Stimulated activated CD8-positive, alpha-beta memory T cell treated with anti-CD3 and anti-CD28 coated beads, Interleukin-7, amount 100 ng/mL, for 4 hours (primary cell): ENCODE measurements around the gene SNAPC1.

ENCODE experiments used
- DNase-seq, 2 donors: peaks; one replicate each; pipeline ENCODE4 v3.0.0-alpha.2; 2020; ENCODE audit warnings: low read depth in 2 of 2

The SNAPC1 gene

DNA sequence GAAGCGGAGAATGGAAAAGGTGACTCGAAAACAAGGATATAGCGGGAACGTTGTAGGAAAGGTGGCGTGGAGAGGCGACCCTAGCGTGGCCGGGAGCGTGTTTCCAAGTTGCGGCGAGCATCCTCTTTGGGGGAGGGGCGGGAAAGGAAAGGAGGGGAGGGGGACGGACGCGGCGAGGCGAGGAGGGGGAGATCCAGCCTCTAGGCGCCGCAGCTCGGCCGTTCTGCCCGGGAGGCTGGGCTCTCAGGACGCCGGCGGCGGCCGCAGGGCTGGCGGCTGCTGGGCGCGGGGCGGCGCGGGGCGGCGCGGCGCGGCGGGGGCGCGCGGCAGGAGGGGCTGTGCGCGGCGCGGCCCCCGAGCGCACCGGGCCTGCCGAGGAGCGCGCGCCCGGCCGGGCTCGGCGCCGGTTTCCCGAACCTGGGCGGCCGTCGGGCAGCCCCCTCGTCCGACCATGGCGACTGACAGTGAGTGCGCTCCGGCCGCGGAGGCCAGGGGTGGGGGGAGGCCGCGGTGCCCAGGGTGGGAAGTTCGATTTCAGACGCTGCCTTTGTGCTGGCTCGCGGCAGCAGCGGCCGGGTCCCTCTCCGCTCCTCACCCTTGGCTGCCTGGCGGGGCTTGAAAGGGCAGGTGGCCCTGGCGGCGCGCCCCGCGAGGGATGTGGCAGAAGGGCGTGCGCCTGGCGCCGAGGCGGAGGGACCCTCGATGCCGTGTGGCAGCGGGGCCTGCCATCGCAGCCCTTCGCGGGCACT, 50.3 kb downstream of the SNAPC1 start, which contains the start of gene SYT16:
Gene SYT16 (plus strand): TSS at position 357 of the 749 bp plus-strand sequence.
- DNase-seq = no peak

DNA sequence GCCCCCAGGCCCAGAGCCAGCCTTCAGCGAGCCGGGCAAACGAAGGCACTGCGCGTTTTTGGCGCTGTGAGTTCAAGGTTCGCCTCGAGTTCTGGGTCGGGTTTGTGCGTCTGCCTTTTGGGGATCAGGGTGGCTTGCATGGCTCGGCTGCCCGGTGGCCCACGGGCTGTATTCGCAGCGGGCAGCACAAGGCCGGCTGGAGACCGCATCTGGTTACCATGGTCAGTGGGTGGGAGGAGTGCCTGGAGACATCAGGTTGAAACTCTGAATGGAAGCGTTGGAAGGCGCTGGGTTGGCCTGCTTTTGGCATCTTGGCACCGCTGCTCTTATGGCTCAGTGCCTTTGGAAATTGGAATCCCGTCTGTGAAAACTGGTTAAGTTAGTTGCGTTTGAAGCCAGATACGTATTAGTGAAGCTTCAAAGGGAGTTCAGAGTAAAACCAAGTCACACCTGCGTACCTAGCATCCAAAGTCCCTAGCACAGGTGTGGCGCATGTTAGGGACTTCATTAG, 50.9 kb downstream of the SNAPC1 start:
- DNase-seq = no peak

DNA sequence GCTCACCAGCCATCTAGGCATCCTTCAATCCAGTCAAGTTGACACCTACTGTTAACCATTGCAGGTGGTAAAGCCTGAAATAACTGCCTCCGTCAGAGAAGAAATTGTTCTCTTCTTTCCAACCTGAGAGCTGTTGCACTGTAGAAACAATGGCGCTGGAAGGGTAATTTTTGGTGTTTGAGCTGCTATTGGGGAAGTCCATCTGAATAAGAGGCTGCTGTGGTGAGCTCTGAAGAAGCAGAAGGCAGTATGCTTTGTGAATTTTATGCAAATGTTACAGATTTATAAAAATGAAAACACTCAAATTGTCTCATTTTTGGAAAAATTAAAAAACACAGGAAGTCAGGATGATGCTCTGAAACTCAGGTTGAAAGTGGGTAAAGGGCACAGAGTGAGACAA, 60.2 kb downstream of the SNAPC1 start:
- no peak for DNase-seq

DNA sequence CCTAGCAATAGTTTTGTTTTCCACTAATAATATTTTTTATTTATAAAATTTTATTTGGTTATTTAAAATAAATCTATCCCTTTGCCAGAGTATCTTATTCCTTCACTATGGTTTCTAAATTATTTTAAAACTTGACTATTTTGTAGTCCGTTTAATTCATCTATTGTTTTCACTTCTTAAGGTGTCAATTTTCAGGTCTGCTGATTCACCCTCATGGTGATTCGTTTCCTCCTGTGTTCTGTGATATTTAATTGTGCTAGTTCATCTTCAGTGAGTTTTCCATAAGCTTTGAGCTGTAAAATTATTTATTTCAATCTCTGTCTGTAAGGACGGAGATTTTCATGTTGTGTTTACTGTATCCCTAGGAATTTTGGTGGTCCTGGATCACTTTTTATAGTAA, 70.6 kb downstream of the SNAPC1 start:
- no peak for DNase-seq

DNA sequence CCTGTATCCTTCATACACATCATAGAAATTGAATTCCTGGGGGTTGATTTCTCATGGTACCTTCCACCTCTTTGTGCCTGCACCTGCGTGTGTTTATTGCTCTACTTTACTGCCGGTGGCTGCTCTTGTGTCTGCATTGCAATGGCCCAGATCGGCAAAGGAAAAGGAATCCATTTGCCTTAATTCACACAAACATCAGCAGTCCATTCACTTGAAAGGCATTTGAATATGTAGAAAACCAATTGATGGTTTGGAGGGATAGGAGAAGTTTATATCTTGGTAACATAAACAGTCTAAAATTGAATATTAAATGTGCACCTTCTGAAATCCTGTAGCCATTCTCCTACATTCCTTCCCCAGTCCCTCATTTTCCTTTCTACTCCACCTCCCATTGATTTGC, 74.0 kb downstream of the SNAPC1 start:
- no peak for DNase-seq

DNA sequence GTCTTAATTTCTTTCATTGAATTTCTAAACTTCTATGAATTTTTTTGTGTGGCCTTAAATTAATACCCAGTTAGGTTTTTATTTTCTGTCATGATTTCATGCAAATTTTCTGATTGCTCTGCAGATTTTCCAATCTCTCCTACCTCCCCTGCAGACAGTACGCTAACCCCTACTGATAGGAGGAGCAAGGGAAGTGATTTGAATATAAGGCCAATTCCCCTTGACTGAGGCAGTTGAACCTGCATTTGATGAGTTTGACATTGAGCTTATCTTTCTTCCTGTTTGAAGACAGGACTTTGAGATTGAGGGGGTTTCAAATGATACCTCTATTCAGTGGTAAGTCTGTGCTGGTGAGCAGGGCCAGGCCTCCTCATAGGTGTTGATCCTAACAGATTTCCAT, 74.6 kb downstream of the SNAPC1 start:
- DNase-seq = no peak

DNA sequence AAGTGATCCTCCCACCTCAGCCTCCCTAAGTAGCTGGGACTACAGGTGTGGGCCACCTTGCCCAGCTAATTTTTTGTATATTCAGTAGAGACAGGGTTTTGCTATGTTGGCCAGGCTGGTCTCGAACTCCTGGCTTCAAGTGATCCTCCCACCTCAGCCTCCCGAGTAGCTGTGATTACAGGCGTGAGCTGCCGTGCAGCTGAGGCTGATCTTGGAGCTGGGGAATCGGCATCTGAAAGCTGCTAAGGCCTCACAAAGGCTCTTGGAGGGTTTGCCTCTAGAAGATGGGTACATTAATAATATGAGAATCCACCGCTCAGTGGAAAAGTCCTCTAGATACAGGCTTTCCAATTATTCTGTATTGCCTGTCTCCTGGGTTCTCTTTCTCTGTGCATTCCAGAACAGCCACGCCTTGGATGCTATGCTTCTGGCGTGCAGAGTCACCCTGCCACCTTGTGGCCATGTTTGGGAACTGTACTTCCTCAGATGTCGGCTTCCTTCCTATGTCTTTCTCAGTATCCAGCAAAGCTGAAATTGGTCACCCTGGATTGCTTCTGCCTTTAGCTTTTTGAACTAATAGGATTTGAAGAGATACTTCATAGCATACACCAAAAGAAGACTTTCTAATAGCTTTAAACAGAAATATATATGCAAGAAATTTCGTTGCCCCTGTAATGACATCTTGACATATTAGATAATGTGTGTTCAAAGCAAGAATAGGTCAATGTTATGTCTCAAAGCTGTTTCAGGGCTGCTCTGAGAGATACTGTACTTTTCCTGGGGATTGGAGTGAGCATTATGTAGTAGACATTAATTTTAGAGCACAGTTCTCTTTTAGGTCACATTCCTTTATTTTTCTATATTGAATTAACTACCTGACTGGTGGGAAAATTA, 75.4 kb downstream of the SNAPC1 start:
- peak; percentile 51 for DNase-seq

DNA sequence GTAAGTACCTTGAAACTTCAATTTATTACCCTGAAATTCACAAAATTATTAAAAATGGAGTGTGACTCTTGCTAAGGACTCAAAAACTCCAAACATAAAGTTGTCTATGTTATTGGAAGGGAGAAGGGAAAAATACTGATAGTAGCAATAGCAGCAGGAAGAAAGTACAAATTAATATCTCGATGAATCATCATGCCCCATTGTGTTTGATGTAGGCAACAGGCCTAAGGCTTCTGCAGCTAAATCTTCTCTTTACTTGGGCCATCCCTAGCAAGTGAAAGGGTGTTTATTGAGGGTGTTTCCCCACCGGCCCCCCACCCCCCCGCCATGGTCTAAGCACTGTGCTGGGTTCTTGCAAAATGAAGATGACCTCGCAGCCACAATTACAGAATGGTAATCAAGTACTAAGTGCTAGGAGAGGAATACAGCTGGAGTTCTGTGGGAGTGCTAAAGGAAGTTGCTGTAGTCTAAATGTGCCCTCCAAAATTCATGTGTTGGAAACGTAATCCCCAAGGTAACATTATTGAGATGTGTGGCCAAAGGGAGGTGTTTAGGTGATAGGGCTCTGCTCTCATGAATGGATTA, 76.5 kb downstream of the SNAPC1 start:
- DNase-seq = no peak

DNA sequence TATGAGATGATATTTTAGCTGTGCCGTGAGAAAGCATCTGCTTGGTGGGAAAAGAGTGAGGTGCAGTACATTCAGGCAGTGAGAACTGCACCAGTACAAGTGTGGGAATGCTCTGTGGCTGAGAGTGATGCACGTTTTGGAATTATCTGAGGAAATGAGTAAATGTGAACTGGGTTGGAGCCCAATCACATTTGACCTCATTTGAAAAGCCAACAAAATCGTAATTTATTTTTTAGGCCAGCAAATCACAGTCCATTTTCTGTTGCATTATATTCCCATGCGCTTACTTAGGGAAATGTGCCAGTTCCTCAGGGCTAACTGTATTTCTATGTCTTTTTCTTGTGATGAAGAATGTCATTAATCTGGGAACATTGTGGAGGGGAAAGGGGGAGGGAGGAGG, 77.3 kb downstream of the SNAPC1 start:
- DNase-seq = no peak

DNA sequence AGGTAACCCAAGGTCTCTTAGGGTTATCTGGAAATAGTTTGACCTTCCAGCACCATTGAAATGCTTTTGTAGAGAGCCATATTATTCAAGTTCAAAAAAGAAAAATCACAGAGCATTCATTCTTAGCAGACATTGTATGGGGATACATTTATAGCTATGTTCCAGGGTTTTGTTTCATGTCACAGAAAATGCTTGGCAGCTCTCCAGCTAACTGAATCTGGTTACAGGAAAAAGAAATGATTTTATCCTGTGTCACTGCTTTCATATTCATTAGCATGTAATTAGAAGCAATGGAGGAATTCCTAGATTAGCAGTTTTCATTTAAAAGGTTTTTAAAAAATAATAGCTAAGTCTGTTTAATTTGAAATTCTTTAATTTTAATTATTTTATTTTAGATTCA, 78.9 kb downstream of the SNAPC1 start:
- DNase-seq = no peak
